Mesothelial cell of epicardium (in vitro differentiated cells): ENCODE measurements around the gene MIPOL1. TPM values are rescaled to one million over a fixed set of nuclear protein-coding genes. Genes with fewer than 3 reads are reported as not detected.

Experiments used
- DNase-seq, 2 experiments: peaks; one replicate each; pipeline ENCODE4 v3.0.0; 2021; ENCODE audit warnings: low spot score in 2 of 2; ENCODE audit not compliant: unreplicated experiment in 2 of 2
- H3K27ac Mint-ChIP-seq: 2 replicates; pipeline ENCODE4 v1.8.0; 2021; ENCODE audit warnings: mixed read lengths
- H3K27me3 Mint-ChIP-seq: 2 replicates; pipeline ENCODE4 v1.8.0; 2021; ENCODE audit warnings: low read depth, mixed read lengths
- H3K36me3 Mint-ChIP-seq: 2 replicates; pipeline ENCODE4 v1.8.0; 2021; ENCODE audit warnings: mixed read lengths
- H3K4me1 Mint-ChIP-seq: 2 replicates; pipeline ENCODE4 v1.8.0; 2021; ENCODE audit warnings: mixed read lengths
- H3K4me3 Mint-ChIP-seq: 2 replicates; pipeline ENCODE4 v1.8.0; 2021; ENCODE audit warnings: mild to moderate bottlenecking, moderate library complexity, mixed read lengths
- H3K9me3 Mint-ChIP-seq: 2 replicates; pipeline ENCODE4 v1.8.0; 2021; ENCODE audit warnings: mixed read lengths
- total RNA-seq: library from RNA; stranded (reverse); gene quantifications from 3 replicates; pipeline ENCODE4 v1.2.1, GENCODE V29; 2021
- TF ChIP-seq, protein P1 (sequence below): fragments of 200-600 bp; sonication (generic); IDR thresholded peaks from one replicate; pipeline ENCODE4 v1.5.0; 2021; ENCODE audit warnings: antibody characterized with exemption; ENCODE audit not compliant: unreplicated experiment

Gene MIPOL1
- total RNA-seq, 1 donor from 2014 or later, result 28.4 TPM

GRCh38 chr14:37247791-37248461, 50.2 kb downstream of the MIPOL1 start:
- Mint-ChIP-seq H3K9me3 (no peaks in the 10 kb centered on the region), H3K4me3 (no peak overlapping the region), H3K27me3 (no peaks in the 10 kb centered on the region), H3K4me1 (peaks cover 6% of the 10 kb centered on the region), H3K27ac (no peak overlapping the region), H3K36me3 (no peaks in the 10 kb centered on the region)
- no peak for DNase-seq
- TF ChIP-seq, protein P1, sequence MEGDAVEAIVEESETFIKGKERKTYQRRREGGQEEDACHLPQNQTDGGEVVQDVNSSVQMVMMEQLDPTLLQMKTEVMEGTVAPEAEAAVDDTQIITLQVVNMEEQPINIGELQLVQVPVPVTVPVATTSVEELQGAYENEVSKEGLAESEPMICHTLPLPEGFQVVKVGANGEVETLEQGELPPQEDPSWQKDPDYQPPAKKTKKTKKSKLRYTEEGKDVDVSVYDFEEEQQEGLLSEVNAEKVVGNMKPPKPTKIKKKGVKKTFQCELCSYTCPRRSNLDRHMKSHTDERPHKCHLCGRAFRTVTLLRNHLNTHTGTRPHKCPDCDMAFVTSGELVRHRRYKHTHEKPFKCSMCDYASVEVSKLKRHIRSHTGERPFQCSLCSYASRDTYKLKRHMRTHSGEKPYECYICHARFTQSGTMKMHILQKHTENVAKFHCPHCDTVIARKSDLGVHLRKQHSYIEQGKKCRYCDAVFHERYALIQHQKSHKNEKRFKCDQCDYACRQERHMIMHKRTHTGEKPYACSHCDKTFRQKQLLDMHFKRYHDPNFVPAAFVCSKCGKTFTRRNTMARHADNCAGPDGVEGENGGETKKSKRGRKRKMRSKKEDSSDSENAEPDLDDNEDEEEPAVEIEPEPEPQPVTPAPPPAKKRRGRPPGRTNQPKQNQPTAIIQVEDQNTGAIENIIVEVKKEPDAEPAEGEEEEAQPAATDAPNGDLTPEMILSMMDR, result no peak

GRCh38 chr14:37251775-37252174, 54.0 kb downstream of the MIPOL1 start:
- DNase-seq, result no peak
- Mint-ChIP-seq H3K36me3 (no peaks in the 10 kb centered on the region), H3K4me3 (no peak overlapping the region), H3K27me3 (no peaks in the 10 kb centered on the region), H3K27ac (no peak overlapping the region), H3K4me1 (peaks cover 3% of the 10 kb centered on the region), H3K9me3 (no peaks in the 10 kb centered on the region)
- TF ChIP-seq, protein P1, result no peak

- Mint-ChIP-seq H3K27me3 (no peaks in the 10 kb centered on the region), H3K27ac (no peak overlapping the region), H3K9me3 (no peaks in the 10 kb centered on the region), H3K4me1 (peaks cover 5% of the 10 kb centered on the region), H3K36me3 (no peaks in the 10 kb centered on the region), H3K4me3 (no peak overlapping the region)
- TF ChIP-seq, protein P1, result no peak
- DNase-seq, result no peak
Measured at GRCh38 chr14:37252434-37252833, 54.7 kb downstream of the MIPOL1 start.

DNA sequence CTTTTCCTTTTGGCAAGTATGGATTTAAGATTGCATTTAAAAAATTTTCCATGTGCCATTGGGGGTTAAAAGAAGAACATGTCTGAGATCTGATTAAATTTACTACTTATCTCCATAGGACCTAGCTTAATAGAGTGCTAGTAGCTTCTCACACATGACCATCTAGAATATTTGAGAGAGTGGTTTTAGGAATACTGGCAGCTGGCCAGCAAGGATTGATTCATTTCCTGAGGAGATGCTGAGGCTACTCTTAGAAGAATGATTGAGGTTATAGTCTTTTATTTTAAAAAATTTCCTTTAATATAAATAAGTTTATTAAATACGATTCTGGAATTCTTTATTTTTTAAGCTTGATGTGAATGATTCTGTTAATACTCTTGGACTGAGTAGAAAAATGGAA, 56.2 kb downstream of the MIPOL1 start:
- no peak for DNase-seq
- Mint-ChIP-seq H3K27ac (no peak overlapping the region), H3K4me1 (peaks cover 10% of the 10 kb centered on the region), H3K9me3 (no peaks in the 10 kb centered on the region), H3K36me3 (no peaks in the 10 kb centered on the region), H3K27me3 (no peaks in the 10 kb centered on the region), H3K4me3 (no peak overlapping the region)
- TF ChIP-seq, protein P1, result no peak

GRCh38 chr14:37254411-37254947, 56.7 kb downstream of the MIPOL1 start:
- Mint-ChIP-seq H3K27me3 (no peaks in the 10 kb centered on the region), H3K9me3 (no peaks in the 10 kb centered on the region), H3K4me3 (no peak overlapping the region), H3K36me3 (no peaks in the 10 kb centered on the region), H3K4me1 (peaks cover 10% of the 10 kb centered on the region), H3K27ac (no peak overlapping the region)
- no peak for DNase-seq
- TF ChIP-seq, protein P1, result no peak
